ENCODE measurements around the gene CASKIN2.

GRCh38 chr17:75557852-75558665 is 42.7 kb upstream of the CASKIN2 start:
- no peak for TF ChIP-seq MAFK (IDR thresholded peaks at IDR 0.05; ENCODE audit: low read depth, low read length)
- no peak for TF ChIP-seq SMC3 (IDR thresholded peaks at IDR 0.05; ENCODE audit: low read depth, low read length)
- TF ChIP-seq POLR2A (IDR thresholded peaks at IDR 0.05; ENCODE audit: low read depth, low read length): no peak

Measured in IMR-90 (cell line).